Epithelial cell of esophagus (primary cell): ENCODE results near the gene CEBPG.

ENCODE experiments used
- DNase-seq: peaks from one replicate; pipeline ENCODE4 v3.0.0; 2010; ENCODE audit warnings: low read depth
- H3K4me3 ChIP-seq: 2 replicates; pipeline ENCODE4 v1.5.1; 2011; ENCODE audit warnings: mild to moderate bottlenecking, low read length, control low read depth
- CTCF ChIP-seq: IDR thresholded peaks from 2 replicates; pipeline ENCODE4 v1.5.1; 2011; ENCODE audit warnings: low read depth, mild to moderate bottlenecking, low read length, control low read depth, inconsistent platforms; ENCODE audit not compliant: insufficient read depth; ENCODE audit errors: missing control alignments

The CEBPG gene

GRCh38 chr19:33370783-33371182, 2.7 kb upstream of the CEBPG start:
- no peak overlapping the region for H3K4me3 ChIP-seq
- no peak for TF ChIP-seq CTCF
- peak; percentile 97 for DNase-seq

- peak; percentile 52 for DNase-seq
- no peak for TF ChIP-seq CTCF
Observed at GRCh38 chr19:33374236-33374714, 766 bp downstream of the CEBPG start.

GRCh38 chr19:33375156-33375836, 1.8 kb downstream of the CEBPG start:
- TF ChIP-seq CTCF: no peak
- DNase-seq: no peak
- H3K4me3 ChIP-seq: peak overlapping the region; percentile 63

More at GRCh38 chr19:33374236-33374714, 766 bp downstream of the CEBPG start:
- peak overlapping the region; percentile 63 for H3K4me3 ChIP-seq

GRCh38 chr19:33375837-33376159, 2.3 kb downstream of the CEBPG start:
- H3K4me3 ChIP-seq: peak overlapping the region; percentile 63
- TF ChIP-seq CTCF: no peak
- DNase-seq: peak; percentile 38

- DNase-seq: peak; percentile 91
- TF ChIP-seq CTCF: no peak
- H3K4me3 ChIP-seq: peak overlapping the region; percentile 7
Observed at GRCh38 chr19:33376423-33376822, 2.9 kb downstream of the CEBPG start.

- DNase-seq: peak; percentile 93
- no peak for TF ChIP-seq CTCF
- H3K4me3 ChIP-seq: peak overlapping the region; percentile 7
Observed at GRCh38 chr19:33376941-33377557, 3.5 kb downstream of the CEBPG start.
